GM12892 (cell line): ENCODE data around the gene CD81.

Source experiments
- DNase-seq: peaks from one replicate; pipeline ENCODE4 v3.0.0; 2011; ENCODE audit not compliant: insufficient read length
- FAIRE-seq: peaks from 2 replicates; lab custom pipeline; 2011; peaks lifted over from hg19 to GRCh38; lab: Jason Lieb, UNC
- POLR2A ChIP-seq: IDR thresholded peaks from 2 replicates; pipeline ENCODE4 v1.6.1; 2011; ENCODE audit warnings: low read depth, low read length, control low read depth
- POLR2AphosphoS5 ChIP-seq: IDR thresholded peaks from 2 replicates; pipeline ENCODE4 v1.6.1; 2011; ENCODE audit warnings: low read depth, low read length, control low read depth
- TAF1 ChIP-seq: IDR thresholded peaks from 2 replicates; pipeline ENCODE4 v1.6.1; 2011; ENCODE audit warnings: low read depth, mild to moderate bottlenecking, control low read depth, low read length, borderline replicate concordance

Gene CD81

GRCh38 chr11:2444821-2445745 is 68.0 kb downstream of the CD81 start, which contains the start of gene KCNQ1:
TSS of gene KCNQ1 (plus strand) at chr11:2445008. CDS start at chr11:2445099, 91 bp downstream.
- TF ChIP-seq POLR2A, result no peak
- TF ChIP-seq TAF1, result no peak
- no peak for TF ChIP-seq POLR2AphosphoS5
- DNase-seq (no peak), FAIRE-seq (no peak)

- no peak for TF ChIP-seq POLR2AphosphoS5
- no peak for TF ChIP-seq TAF1
- no peak for TF ChIP-seq POLR2A
- DNase-seq (no peak), FAIRE-seq (no peak)
These were observed 68.8 kb downstream of the CD81 start for GRCh38 chr11:2445746-2446551.

- FAIRE-seq (no peak), DNase-seq (no peak)
- TF ChIP-seq POLR2AphosphoS5 (no peak), TAF1 (no peak), POLR2A (no peak)
These were observed 69.6 kb downstream of the CD81 start for GRCh38 chr11:2446590-2447252.
